GM19467 (cell line): ENCODE data around the gene GRP.
"Not testable (repeated sequence)": the region's sequence is repeated elsewhere in the genome, so short reads cannot be mapped to it uniquely, and the experiment has no call there.

Experiments used
- ATAC-seq: cut with Tn5 transposase; IDR thresholded peaks from one replicate; pipeline ENCODE4 v1.9.1; 2021; ENCODE audit warnings: mild to moderate bottlenecking, moderate library complexity; ENCODE audit not compliant: unreplicated experiment

GRP gene

DNA sequence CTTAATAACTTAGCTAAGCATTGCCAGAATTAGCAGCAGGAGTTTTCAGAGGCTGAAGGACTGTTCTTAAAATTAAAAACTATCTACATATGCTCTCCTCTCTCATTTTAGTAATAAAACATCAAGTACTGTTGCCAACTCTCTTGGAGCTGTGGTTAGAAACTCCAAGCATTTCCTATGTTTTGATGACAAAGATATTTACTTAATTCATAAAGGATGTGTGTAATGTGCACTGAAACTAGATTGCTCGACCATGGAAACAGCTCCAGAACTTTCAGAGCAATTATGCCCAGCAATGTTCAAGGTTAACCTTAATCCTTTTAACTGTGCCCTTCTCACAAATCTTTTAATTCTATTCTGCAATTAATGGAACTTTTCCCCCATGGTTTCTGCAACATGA is 8.4 kb downstream of the GRP start:
- no peak for ATAC-seq

DNA sequence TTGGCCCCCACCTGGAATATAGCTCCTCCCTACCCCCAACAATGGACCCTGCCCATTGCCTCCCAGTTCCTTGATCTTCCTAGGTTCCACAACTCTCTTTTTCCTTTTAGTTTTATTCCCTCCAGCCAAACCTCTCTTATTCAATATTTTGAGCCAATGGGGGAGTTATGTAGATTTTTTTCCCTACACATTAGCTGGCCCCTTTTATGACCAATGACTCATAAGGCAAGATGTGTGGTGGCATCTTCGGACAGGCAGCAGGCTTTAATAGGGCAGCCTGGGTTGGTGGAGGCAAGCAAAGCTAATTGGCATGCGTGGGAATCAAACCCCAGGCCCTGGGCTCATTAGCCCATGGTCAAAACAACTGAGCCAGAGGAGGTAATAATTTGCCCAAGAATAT is 9.2 kb downstream of the GRP start:
- no peak for ATAC-seq

DNA sequence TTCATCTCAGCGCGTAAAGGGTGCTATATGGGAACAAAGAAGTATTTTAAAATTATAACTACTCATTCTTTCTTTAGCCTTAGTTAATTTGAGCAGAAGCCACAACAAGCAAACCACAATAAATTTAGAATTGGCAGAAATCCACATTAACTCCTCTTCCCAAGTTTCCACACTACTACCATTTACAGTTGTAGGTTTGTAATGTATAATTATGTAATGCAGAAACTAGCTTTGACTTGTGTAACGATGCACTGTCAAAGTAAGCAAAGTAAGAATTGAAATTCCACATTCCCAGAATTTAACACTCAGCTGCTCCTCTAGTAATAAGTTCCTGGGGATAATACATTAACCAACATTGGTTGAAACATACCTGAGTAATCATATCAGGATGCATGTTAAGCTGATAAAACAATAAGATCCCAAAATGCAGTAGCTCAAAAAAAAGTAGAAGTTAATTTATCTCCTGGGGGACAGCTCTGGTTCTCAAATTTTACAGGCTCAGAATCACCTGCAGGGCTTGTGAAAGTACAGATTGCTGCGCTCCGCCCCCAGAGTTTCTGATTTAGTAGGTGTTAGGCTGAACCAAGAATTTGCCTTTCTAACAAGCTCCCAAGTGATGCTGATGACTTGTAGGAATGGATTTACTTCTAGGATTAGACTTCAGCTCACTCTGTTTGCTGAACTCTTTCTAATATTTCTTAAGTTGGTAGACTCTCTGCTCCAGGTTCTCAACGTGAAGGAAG is 9.9 kb downstream of the GRP start:
- no peak for ATAC-seq

DNA sequence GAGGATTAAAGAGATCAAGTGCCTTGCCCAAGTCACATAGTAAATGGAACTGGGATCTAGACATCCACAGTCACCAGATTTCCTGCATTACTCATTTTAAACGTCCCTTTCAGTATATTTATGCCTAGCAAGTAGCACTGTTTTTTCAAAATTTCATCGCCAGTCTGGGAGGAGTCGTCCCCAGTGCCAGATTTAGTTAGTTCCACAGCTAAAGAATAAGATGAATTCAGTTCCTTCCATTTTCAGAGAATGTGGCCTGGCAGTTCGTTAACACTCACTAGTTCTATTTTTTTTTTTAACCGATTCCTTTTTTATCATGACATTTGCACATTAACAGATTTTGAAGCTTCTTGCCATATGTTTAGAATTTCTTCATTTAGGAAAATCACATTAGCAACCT is 11.2 kb downstream of the GRP start:
- no peak for ATAC-seq

DNA sequence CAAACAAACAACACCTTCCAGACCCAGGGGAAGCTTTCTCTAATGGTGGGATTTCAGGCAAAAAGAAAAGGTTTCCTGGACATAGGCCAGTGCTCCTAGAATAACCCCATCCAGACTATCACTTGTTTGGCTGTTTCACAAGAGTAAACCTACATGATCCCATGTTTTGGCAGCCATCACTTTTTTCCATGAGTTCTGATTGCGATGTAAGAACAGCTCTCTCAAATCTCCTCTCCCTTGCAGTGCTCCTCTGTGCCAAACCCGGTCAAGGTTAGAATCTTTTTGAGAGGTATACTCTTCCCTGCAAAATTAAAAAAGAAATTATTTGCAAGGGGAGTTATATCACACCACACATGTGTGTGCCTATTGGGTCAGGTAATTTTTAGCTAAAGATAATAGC is 11.9 kb downstream of the GRP start:
- no peak for ATAC-seq

DNA sequence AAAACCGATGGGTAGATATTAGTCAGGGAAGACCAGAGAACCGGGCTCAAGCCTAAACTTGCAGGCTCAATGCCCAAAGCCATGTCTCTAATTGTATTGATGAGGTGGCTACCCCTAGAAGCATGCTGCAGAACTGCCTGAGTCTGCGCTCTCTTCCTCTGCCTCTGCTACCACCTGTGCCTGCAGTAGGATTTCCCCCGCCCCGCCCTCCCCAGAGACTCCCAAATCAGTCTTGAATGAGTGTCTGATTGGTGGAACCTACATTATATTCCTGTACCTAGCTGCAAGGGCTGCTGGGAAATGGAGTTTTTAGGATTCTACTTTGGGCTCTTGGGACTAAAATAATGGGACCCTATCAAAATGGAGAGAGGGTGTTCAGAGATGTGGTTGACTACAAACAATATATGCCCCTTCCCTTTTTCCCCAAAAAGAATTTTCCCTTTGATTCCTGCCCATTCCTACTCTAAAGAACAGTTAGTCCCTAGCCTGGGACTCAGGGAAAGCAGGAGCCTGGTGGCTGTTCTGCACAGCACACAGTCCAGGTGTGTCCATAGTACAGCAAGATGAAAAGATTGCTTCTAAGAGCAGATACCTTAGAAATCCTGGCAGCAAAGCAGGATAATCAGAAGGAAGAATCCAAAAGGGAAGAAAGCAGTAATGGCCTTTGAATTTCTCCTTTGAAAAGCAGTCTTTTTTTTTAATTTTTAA is 12.5 kb downstream of the GRP start:
- ATAC-seq, result no peak

DNA sequence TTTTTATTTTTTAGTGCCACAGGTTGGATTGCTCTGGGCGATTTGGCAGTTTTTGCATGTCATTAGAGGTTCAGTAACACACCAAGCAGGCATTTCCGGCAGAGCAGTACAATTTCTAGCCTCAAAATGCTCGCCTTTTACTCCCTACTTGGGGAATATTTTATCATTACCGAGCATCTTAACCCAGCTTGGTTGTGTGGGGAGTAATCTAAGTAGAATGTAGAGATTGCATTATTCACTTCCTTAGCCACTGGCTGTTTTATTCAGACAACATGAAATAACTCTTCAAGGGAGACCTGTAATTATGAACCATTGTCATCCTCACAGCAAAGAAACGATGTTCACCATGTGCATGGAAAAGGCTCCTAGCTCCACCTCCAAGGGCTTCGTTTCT is 13.1 kb downstream of the GRP start:
- no peak for ATAC-seq

DNA sequence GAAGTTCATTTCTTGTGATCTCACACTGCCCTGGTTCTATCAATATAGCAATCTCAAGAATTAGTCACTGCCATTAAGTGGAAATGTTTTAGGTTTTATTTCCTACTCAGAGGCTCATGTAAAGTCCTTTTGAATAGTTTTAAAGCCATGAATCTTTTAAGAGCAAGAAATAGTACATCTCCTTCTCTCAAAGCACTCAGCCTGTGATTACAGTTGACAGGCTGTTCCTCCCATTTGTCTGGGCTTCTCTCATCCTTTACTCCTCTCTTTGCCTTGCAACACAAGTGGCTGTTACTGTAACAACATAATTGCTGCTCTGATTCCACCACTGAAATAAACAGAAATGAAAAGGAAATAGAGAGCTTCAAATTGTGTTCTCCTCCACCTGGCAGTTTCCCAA is 18.4 kb downstream of the GRP start:
- ATAC-seq, result no peak

DNA sequence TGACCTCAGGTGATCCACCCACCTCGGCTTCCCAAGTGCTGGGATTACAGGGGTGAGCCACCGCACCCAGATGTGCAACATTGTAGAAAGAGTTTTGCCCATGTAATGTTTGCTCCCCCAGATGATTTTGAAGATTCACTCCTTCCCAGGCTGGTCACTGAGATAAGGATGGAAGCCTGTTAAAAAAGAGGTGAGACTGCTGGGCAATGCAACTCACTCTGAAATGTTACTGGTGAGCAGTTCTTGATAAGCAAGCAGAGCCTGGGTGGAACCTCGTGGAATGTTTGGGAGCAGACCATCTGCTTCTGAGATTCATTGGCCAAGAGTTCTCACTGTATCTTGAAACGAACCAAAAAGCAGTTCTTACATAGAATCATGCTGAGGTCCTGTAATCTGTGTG is 19.7 kb downstream of the GRP start:
- no peak for ATAC-seq

DNA sequence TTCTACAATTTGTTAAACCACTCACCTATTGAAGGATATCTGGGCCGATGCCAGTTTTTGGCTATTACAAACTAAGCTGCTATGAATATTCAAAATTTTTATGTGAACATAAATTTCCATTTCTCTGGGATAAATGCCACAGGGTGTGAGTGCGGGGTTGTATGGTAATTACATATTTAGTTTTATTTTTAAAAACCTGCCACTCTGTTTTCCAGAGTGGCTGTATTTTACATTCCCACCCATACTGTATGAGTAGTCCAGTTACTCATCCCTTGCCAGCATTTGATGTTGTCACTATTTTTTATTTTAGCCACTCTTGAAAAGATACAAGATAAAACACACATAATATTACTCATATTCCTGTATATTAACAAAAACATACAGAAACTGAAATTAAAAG is 22.9 kb downstream of the GRP start:
- ATAC-seq, result no peak

DNA sequence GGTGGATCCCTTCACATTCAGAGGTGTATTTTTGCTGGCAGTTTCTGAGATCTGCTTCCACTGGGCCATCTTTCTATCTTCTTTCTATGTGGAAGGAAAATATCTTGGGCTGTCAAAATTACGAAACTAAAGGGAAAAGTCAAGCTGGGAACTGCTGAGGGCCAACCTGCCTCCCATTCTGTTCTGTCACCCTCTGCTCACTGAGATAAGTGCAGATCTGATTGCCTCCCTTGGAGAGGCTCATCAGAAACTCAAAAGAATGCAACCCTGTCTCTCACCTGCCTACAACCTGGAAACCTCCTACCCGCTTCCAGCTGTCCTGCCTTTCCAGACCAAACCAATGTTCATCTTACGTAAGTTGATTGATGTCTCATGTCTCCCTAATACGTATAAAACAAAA is 26.8 kb downstream of the GRP start:
- no peak for ATAC-seq

DNA sequence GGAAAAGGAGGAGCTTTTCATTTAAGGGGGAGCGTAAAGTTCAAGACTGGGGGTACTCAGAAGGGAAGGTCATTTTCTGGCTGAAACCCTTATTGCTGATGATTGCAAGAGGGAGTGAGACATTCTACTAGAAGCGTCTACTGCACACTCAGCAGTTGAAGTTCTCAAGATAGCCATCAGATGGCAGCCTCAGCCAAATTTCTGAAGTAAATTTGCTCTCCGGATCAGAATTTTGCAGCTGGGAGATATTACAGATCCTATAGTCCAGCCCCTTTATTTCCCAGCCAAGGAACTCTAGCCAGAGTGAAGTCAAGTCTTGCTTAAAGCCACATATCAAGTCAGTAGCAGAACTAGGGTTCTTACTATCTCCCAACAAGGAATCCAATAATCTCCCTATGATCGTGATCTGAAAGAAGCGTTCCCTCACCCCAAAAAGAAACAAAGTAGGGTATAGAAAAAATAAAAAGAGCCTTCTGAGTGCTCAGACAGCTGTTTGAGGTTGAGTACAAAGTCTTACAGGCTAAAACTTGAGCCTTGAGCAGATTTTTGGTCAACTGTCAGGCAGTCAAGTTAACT is 29.3 kb downstream of the GRP start:
- ATAC-seq, result no peak

DNA sequence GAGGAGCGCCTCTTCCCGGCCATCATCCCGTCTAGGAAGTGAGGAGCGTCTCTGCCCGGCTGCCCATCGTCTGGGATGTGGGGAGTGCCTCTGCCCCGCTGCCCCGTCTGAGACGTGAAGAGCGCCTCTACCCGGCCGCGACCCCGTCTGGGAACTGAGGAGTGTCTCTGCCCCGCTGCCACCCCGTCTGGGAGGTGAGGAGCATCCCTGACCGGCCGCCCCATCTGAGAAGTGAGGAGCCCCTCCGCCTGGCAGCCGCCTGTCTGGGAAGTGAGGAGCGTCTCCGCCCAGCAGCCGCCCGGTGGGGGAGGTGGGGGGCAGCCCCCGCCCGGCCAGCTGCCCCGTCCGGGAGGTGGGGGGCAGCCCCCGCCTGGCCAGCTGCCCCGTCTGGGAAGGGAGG is 35.5 kb downstream of the GRP start:
- not testable (repeated sequence) for ATAC-seq

DNA sequence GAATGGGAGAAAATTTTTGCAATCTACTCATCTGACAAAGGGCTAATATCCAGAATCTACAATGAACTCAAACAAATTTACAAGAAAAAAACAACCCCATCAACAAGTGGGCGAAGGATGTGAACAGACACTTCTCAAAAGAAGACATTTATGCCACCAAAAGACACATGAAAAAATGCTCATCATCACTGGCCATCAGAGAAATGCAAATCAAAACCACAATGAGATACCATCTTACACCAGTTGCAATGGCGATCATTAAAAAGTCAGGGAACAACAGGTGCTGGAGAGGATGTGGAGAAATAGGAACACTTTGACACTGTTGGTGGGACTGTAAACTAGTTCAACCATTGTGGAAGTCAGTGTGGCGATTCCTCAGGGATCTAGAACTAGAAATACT is 41.9 kb downstream of the GRP start:
- not testable (repeated sequence) for ATAC-seq

DNA sequence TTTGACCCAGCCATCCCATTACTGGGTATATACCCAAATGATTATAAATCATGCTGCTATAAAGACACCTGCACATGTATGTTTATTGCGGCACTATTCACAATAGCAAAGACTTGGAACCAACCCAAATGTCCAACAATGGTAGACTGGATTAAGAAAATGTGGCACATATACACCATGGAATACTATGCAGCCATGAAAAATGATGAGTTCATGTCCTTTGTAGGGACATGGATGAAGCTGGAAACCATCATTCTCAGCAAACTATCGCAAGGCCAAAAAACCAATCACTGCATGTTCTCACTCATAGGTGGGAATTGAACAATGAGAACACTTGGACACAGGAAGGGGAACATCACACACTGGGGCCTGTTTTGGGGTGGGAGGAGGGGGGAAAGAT is 42.3 kb downstream of the GRP start:
- ATAC-seq, result not testable (repeated sequence)

DNA sequence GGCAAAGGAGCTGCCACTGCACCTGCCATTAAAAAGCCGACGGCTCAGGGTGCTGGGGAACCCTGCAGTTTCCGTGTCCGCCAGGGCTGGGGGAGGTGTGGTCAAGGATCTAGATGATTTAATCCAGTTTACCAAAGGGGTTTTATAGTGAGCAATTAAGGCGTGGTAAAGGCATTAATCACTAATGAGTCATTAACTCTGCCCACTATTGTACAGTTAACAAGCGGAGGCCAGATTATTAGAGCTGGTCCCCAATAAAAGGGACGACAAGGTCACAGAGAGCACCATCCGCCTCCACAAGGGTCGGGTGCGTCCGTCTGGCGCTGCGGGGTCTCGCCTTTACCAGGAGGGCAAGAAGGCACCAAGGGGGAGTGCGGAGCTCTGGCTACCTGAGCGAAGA is 43.7 kb downstream of the GRP start:
- ATAC-seq, result no peak

DNA sequence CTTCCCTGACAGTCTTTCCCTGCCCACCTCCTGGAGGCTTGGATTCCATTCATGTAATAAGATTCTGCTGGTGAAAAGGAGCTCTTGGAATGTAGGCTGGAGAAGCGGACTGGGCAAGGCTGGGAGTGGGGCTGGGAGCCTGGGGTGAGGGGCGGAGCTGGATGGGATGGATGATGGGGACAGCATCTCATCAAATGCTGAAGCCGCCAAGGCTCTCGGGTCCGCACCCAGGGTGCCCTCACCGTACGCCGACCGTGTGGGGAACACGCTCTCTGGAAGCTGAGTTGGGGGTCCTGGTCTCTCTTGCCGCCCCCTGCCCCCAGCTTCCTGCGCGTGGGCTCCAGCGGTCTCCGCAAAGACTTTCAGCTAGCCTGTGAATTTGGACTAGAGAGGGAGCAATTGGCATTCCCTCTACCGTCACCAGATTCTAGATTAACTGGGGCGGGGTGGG is 44.2 kb downstream of the GRP start:
- no peak for ATAC-seq

DNA sequence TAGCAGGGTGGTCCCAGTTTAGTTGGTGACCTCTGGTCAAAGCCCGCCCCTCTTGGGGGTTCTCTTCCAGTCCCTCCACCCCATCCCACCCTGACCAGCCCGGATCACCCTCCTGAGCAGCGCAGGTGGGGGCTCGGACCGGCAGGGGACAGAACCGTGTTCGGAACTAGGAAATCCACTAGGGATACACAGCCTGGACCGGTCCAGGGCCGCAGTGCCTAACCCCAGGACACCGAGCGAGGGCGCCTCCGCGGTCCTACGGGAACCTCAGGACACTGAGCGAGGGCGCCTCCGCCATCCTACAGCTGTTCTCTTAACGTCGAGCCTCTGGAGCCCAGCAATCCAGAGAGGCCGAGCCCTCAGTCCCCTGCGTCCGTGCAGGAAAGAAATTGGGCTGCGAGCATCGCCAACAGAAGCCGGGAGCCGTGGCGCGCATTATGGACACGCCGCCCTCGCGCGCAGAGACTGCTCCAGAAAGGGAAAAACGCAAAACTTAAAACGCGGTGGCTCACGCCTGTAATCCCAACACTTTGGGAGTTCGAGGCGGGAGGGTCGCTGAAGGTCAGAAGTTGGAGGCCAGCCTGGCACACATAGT is 44.8 kb downstream of the GRP start:
- no peak for ATAC-seq

DNA sequence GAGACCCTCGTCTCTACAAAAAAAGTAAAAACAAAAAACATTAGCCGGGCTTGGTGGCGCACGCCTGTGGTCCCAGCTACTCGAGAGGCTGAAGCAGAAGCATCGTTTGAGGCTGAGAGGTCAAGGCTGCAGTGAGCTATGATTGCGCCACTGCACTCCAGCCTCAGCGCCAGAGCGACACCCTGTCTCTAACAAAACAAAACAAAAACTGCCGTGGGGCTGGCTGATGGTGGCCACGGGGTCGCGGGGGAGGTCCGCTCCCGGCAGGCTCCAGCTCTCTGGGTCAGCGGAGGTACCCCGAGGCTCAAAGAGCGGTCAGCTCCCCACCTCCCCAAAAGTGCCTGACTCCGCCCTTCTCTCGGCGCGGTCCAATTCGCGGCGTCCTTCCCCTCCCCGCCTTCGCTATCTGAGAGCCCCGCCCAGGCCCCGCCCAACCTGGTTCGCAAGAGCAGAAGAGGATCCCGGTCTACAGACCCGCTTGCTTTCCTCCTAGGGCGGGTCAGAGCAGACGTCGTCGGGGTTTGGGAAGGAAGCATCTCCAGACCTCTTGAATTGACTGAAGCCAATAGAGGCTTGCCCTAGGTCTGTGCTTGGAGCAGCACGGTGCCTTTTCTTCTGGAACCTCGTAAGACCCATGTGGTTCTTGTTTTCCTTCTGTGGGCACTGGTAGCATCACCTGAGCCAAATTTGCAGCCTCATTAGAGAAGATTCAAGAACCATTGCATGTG is 45.5 kb downstream of the GRP start:
- no peak for ATAC-seq

DNA sequence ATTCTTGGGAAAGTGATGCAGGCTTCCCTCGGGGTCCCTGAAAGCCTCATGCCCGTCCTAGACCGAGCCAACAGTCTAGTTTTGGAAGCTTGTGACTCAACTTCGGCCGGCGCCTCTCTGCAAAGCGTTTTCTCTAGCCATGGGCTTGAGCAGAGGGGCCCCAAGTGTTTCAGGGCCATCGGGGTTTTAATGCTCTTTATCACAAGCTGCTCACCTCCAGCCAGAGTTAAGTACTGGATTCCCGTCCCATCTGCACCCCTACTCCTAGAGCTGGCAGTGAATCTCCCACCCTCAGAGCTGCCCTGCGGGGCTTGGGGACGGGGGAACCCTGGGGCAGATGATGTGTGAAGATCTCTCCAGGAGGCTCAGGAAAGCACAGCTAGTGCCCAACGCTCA is 46.0 kb downstream of the GRP start:
- ATAC-seq, result no peak

DNA sequence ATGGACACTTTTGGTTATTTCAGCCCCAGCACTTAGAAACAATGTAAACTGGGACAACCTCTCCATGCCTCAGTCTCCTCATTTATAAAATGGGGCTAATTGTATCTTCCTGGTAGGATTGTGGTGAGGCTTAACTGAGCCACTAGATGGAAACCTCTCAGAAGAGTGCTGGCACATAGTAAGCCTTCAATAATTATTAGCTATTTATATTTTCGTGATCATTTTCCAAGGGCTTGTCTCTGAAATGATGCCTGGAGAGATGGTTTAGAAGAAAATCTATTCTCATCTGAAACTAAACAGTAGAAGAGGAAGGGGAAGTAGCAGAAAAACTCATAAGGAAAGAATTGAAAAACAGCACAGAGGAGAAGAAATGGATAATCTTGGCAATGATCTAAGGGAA is 46.5 kb downstream of the GRP start:
- ATAC-seq, result no peak
